Endometrial microvascular endothelial cells (primary cell): ENCODE measurements around the gene TLK1. TPM values are rescaled to one million over a fixed set of nuclear protein-coding genes. Genes with fewer than 3 reads are reported as not detected.
"Not testable (repeated sequence)": the region's sequence is repeated elsewhere in the genome, so short reads cannot be mapped to it uniquely, and the experiment has no call there.

Source experiments
- in situ Hi-C: cut with HindIII; loops from 2 replicates; pipeline ENCODE4 v1.10.0; 2017; ENCODE audit warnings: low sequenced_read_pairs, low pct_unique_long_range_greater_than_20kb; ENCODE audit errors: inconsistent ontology term
- total RNA-seq: library from RNA; depleted of rRNA; stranded (reverse); fragments of >200 nt; gene quantifications from one replicate; pipeline ENCODE4 v1.2.3, GENCODE V29; 2015; ENCODE audit errors: inconsistent ontology term

The TLK1 gene
- total RNA-seq, 1 donor from 2014 or later: 18.6 TPM

GRCh38 chr2:171098607-171099006 lies 62.1 kb downstream of the TLK1 start:
- in situ Hi-C loops: no loop called here

GRCh38 chr2:171095014-171095582 lies 65.6 kb downstream of the TLK1 start:
- in situ Hi-C loops: no loop called here

- in situ Hi-C loops: not testable (repeated sequence)
Measured at GRCh38 chr2:171091517-171091916, 69.2 kb downstream of the TLK1 start.

GRCh38 chr2:171089489-171089888 lies 71.2 kb downstream of the TLK1 start:
- in situ Hi-C loops: no loop called here

GRCh38 chr2:171088057-171088834 lies 72.4 kb downstream of the TLK1 start:
- in situ Hi-C loops: no loop called here

GRCh38 chr2:171087547-171087946 lies 73.1 kb downstream of the TLK1 start:
- in situ Hi-C loops: no loop called here

- in situ Hi-C loops: no loop called here
Measured at GRCh38 chr2:171086352-171087290, 74.1 kb downstream of the TLK1 start.

- in situ Hi-C loops: no loop called here
Measured at GRCh38 chr2:171084128-171084527, 76.6 kb downstream of the TLK1 start.

GRCh38 chr2:171083451-171083850 lies 77.2 kb downstream of the TLK1 start:
- in situ Hi-C loops: no loop called here

- in situ Hi-C loops: no loop called here
Measured at GRCh38 chr2:171081649-171082111, 79.0 kb downstream of the TLK1 start.

- in situ Hi-C loops: no loop called here
Measured at GRCh38 chr2:171080607-171081006, 80.1 kb downstream of the TLK1 start.

GRCh38 chr2:171076422-171076821 lies 84.3 kb downstream of the TLK1 start:
- in situ Hi-C loops: not testable (repeated sequence)

- in situ Hi-C loops: no loop called here
Measured at GRCh38 chr2:171072164-171072563, 88.5 kb downstream of the TLK1 start.

GRCh38 chr2:171069286-171069956 lies 91.3 kb downstream of the TLK1 start:
- in situ Hi-C loops: no loop called here

- in situ Hi-C loops: no loop called here
Measured at GRCh38 chr2:171066110-171066509, 94.6 kb downstream of the TLK1 start.

- in situ Hi-C loops: no loop called here
Measured at GRCh38 chr2:171057575-171057974, 103.1 kb downstream of the TLK1 start.

- in situ Hi-C loops: no loop called here
Measured at GRCh38 chr2:171056307-171056706, 104.4 kb downstream of the TLK1 start.

GRCh38 chr2:171049691-171050090 lies 111.0 kb downstream of the TLK1 start:
- in situ Hi-C loops: no loop called here

GRCh38 chr2:171046048-171046560 lies 114.6 kb downstream of the TLK1 start:
- in situ Hi-C loops: no loop called here
